HG03460 (cell line): ENCODE results near the gene IBA57.
"Not testable (repeated sequence)": the region's sequence is repeated elsewhere in the genome, so short reads cannot be mapped to it uniquely, and the experiment has no call there.

ENCODE experiments used
- ATAC-seq: cut with Tn5 transposase; IDR thresholded peaks from one replicate; pipeline ENCODE4 v1.9.1; 2021; ENCODE audit not compliant: unreplicated experiment

Gene IBA57

DNA sequence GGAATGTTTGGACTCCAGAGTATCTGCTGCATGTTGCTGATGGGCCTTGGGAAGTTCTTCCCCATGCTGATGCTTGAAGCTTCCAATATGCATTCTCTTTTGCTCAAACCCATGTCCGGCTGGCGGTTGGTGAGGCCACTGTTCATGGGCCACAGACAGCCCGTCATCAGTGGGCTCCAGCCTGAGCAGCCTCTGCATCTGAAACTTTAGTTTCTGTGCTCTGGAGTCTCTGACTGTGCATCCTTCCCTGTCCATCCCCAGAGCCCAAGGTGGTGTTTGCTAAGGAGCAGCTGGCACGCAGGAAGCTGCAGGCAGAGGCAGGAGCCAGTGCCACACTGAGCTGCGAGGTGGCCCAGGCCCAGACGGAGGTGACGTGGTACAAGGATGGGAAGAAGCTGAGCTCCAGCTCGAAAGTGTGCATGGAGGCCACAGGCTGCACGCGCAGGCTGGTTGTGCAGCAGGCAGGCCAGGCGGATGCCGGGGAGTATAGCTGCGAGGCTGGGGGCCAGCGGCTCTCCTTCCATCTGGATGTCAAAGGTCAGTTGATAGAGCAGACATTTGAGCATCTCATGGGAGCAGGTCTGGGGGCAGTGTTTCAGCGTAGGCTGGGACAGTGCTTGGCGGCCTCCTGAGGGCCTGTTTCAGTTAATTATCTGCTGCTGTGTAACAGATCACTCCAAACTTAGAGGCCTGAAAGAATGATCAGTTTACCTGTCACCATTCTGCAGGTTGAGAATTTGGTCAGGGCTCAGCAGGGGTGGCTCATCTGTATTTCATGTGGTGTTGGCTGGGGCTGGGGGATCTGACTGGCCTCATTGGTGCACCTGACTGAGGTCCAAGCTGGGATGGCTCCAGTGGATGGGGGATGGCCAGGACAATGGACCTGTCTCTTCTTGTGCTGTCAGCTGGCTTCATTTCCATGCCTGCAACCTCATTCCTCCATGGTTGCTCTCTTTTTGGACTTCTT is 58.9 kb downstream of the IBA57 start:
- no peak for ATAC-seq

DNA sequence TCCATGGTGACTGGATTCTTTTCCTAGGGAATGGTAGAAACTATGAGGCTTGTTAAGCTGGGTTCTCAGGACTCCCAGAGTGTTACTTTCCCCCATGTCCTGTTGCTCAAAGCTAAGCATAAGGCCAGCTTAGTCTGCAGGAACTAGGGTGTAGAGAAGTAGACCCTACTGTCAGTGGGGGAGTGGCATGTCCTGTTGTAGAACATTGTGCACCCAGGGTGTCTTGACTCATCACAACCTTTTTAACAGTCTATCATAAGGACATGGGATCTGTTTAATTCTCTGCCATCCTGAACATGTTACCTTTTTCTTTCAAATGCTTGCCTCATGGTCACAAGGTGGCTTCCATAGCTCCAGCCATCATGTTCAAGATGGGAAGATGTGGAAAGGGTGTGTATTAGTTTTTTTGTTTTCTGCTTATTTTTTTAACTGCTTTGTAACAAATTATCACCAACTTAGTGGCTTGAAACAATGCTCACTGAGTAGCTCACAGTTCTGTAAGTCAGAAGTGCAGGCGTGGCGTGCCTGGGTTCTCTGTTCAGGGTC is 59.6 kb downstream of the IBA57 start:
- ATAC-seq: no peak

DNA sequence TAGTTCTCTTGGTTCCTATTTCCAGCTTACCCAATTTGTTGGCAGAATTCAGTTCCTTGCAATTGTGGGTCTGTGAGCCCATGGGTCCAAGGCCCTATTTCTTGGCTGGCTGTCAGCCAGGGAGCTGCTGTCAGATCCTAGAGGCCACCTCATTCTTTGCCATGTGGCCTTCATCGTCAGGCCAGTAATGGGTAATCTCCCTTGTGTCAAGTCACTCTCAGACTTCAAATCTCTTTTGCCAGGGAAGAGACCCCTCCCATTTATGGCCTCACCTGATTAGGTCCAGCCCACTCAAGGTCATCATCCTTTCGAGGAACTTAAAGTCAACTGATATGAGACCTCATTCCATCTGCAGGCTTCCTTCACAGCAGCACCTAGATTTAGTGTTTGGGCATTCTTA is 60.1 kb downstream of the IBA57 start:
- no peak for ATAC-seq

DNA sequence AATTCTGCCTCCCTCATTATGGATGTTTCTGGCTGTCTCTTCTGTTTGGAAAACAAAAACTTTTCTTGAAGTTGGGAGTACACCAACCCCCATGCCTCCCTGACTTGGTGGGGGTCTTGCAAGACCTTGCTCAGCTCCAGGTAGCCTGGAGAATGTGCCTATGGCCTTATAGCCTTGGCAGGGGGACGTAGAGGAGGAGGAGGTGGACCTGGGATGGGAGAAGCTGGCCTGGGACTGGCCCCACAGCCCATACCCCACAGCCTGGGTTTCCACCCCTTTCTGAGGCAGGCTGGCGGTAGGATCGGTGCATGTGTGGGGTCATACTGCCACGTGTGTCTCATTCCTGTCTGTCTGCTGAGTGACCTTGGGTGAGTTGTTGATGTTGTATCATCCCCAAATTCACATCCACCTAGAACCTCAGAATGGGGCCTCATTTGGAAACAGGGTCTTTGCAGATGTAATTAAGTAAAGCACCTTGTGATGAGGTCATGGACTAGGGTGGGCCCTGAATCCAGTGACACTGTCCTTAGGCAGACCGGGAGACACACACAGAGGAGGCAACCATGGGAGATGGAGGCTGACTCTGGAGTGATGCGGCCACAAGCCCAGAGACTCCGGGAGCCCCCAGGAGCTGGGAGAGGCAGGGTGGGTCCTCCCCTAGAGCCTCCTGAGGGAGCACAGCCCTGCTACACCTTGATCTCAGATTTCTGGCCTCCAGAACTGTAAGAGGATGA is 60.7 kb downstream of the IBA57 start:
- no peak for ATAC-seq

DNA sequence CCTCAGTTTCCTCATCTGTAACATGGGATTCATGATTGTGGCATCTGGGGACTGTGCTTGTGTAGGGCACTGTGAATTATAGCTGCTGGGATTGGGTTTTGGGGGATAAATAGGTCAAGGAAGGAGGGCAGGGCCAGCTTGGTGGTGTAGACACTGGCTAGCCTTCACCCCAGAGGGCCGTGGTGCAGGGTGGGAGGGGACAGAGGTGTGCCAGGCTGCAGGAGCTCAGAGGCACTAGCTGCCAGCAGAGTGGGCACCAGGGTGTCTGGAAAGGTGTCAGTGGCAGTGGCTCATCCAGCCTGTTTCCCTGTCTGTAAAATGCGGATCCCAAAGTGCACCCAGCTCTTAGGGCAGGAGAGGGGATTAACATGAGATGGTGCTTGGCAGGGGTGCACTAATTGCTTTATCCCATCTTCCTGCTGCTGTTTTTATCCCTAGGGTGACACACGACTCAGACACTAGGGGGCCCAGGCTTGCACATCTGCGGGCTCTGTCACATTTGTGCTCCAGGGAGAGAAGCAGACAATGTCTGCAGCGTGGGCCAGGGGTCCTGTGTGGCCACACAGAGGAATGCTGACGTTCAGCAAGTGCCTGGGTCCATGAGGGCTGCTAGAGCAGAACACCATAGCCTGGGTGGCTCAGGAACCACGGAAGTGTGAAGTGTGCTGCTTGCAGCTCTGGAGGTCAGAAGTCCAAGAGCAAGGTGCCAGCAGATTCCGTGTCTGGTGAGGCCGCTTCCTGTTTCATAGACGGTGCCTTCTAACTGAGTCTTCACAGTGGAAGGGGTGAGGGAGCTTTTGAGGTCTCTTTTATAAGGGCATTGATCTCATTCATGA is 61.6 kb downstream of the IBA57 start:
- ATAC-seq: no peak

DNA sequence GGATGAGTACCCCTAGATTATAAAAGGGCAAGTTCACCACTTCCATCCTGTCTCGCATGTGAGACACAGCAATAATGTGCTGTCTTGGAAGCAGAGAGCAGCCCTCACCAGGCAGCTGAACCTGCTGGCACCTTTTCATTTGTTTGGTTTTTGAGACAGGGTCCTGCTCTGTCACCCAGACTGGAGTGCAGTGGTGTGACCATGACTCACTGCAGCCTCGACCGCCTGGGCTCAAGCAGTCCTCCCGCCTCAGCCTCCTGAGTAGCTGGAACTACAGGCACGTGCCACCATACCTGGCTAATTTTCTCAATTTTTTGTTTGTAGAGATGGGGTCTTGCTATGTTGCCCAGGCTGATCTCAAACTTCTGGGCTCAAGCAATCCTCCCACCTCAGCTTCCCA is 62.5 kb downstream of the IBA57 start:
- ATAC-seq: not testable (repeated sequence)

DNA sequence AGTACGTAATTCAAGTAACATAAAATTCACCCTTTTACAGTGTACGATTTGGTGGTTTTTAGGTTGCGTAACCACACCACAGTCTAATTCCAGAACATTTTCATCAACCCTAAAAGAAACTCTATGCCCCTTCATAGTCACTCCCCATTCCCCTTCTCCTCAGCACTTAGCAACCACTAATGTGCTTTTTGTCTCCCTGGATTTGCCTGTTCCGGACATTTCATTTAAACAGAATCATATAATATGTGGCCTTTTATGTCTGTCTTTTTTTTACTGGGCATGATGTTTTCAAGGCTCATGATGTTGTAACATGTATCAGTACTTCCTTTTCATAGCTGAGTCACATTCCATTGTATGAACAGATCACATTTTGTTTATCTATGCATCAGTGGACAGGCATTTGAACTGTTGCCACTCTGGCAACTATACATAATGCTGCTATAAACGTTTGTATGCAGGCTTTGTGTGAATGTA is 63.0 kb downstream of the IBA57 start:
- ATAC-seq: no peak

DNA sequence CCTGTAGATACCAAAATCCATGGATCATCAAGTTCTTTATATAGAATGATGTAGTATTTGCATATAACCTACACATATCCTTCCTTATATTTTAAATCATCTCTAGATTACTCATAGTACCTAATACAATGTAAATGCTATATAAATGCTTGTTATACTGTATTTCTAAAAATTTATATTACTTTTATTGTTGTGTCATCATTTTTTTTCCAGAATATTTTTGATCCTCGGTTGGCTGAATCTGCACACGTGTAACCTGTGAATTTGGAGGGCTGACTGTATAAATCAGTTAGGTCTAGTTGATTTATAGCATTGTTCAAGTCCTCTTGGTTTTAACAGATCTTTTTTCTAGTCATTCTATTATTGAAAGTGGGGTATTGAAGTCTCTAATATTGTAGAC is 65.6 kb downstream of the IBA57 start:
- ATAC-seq: no peak
